HG02852 (cell line): ENCODE data around the gene PQBP1.
A peak's percentile ranks its signal among the peaks of the same experiment; 100 is the strongest.
"Not testable (repeated sequence)": the region's sequence is repeated elsewhere in the genome, so short reads cannot be mapped to it uniquely, and the experiment has no call there.

ENCODE experiments used
- ATAC-seq: cut with Tn5 transposase; IDR thresholded peaks from one replicate; pipeline ENCODE4 v1.9.1; 2021; ENCODE audit warnings: mild to moderate bottlenecking, moderate library complexity; ENCODE audit not compliant: unreplicated experiment

Gene PQBP1, protein sequence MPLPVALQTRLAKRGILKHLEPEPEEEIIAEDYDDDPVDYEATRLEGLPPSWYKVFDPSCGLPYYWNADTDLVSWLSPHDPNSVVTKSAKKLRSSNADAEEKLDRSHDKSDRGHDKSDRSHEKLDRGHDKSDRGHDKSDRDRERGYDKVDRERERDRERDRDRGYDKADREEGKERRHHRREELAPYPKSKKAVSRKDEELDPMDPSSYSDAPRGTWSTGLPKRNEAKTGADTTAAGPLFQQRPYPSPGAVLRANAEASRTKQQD

DNA sequence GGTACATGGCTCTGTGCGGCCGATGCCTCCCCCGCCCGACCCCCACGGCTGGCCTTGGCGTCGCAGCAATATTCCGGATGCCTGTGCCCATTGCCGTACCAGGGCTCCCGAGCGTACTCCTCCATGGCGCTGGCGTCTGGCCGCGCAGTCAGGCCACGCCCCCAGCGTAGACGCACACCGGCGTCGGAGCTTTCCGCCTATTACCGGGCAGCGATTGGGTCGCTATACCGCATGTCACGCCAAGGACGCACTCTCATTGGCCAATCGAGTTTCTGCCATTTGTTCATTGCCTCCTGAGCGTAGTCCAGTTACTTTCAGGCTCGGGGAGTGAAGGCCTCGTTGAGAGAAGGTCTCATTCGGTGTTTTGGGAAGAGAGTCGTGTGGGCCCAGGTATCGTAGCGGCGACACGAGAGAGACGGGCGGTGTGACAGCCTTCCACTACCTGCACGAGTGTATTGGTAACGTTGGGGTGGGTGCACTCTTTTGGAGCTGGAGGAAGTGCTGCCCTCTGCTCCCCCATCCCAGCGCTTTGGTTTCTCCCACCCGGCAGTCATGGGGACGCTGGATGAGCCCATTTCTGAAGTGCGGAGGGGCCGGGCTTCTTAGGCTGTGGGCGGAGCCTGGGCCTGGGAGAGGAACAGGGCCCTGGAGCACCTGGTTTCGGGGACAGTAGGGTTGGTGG lies at the start of gene PQBP1, which contains the start of gene TIMM17B:
PQBP1 (plus strand) TSS at position 306 of the 682 bp plus-strand sequence. CDS start 580 bp downstream, outside the sequence.
TIMM17B (minus strand) TSS at position 144 of the 682 bp plus-strand sequence; CDS start at position 125, 19 bp downstream.
- peak; percentile 88 for ATAC-seq

- ATAC-seq: no peak
Measured at GRCh38 chrX:48848847-48849246, 48.9 kb upstream of the PQBP1 start.

DNA sequence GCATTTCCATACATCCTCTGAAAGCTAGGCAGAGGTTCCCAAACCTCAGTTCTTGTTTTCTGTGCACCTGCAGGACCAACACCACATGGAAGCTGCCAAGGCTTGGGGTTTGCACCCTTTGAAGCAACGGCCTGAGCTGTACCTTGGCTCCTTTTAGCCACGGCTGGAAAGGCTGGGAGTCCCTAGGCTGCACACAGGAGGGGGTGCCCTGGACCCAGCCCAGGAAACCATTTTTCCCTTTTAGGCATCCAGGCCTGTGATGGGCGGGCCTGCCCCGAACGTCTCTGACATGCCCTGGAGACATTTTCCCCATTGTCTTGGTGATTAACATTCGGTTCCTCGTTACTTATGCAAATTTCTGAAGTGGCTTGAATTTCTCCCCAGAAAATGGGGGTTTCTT lies 44.9 kb upstream of the PQBP1 start:
- no peak for ATAC-seq

- not testable (repeated sequence) for ATAC-seq
Measured at GRCh38 chrX:48853494-48853893, 44.2 kb upstream of the PQBP1 start.

- ATAC-seq: not testable (repeated sequence)
Measured at GRCh38 chrX:48854121-48854804, 43.5 kb upstream of the PQBP1 start.

DNA sequence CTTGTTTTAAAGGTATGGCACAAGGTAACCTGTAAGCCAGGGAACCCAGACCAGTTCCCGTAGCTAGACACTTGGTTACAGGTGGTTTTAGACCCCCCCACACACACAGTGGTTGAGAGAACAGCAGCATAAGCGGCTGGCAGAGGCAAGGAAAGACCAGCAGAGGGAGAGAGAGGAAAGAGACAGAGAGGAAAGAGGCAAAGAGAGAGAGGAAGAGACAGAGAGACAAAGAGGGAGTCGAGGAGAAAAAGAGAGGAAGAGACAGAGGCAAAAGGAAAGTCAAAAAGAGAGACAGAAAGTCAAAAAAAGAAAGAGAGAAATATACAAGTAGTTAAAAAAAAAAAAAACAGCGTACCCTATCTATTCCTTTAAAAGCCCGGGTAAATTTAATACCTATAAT lies 42.8 kb upstream of the PQBP1 start:
- no peak for ATAC-seq

GRCh38 chrX:48864210-48864609 lies 33.5 kb upstream of the PQBP1 start:
- no peak for ATAC-seq

- not testable (repeated sequence) for ATAC-seq
Measured at GRCh38 chrX:48872017-48872416, 25.7 kb upstream of the PQBP1 start.

GRCh38 chrX:48876944-48877343 lies 20.8 kb upstream of the PQBP1 start:
- ATAC-seq: not testable (repeated sequence)

GRCh38 chrX:48883729-48884128 lies 14.0 kb upstream of the PQBP1 start:
- ATAC-seq: no peak

DNA sequence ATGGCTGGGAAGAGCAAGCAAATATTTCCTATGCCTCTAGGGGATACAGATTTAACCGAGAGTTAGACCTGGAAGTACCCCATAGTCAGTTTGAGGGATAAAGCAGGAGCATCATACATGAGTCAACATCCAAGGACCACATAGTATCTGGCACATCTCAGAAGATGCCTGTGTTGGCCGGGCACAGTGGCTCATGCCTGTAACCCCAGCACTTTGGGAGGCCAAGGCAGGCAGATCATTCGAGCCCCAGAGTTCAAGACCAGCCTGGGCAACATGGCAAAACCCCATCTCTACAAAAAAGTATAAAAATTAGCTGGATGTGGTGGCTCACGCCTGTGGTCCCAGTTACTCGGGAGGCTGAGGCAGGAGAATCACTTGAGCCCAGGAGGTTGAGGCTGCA lies 11.1 kb upstream of the PQBP1 start:
- not testable (repeated sequence) for ATAC-seq

DNA sequence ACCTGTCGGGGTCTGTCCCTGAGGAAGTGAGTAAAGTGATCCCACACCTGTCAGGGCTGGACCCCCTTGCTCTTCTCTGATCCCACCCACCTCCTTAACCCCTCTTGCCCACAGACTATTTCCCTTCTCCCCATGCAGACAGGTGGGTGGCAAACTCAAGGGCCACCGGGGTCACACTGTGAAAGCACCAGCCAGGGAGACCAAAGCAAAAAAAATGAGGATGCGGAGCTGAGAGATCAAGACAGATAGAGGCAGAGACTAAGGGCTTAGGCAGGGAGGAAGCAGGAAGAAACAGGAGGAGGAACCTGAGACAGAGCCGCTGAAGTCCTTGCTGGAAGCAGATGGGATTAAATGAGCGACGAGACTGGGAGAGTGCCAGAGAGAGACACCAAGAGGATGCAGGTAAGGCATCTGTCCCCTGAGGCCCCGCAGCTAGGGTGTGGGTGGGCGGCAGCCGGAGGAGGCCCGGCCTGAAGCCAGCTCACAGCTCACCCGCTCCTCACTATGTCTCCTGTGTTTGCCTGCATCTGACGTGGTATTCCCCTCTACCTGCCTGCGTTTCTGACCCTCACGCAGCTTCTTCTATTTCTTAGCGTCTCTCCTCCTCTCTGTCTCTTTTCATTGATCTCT lies 7.3 kb upstream of the PQBP1 start:
- no peak for ATAC-seq

- ATAC-seq: peak; percentile 40
Measured at GRCh38 chrX:48890934-48891401, 6.8 kb upstream of the PQBP1 start.

- ATAC-seq: peak; percentile 86
Measured at GRCh38 chrX:48891402-48892288, 6.1 kb upstream of the PQBP1 start.

- no peak for ATAC-seq
Measured at GRCh38 chrX:48892896-48893295, 4.8 kb upstream of the PQBP1 start.

- no peak for ATAC-seq
Measured at GRCh38 chrX:48893556-48894348, 4.0 kb upstream of the PQBP1 start.

DNA sequence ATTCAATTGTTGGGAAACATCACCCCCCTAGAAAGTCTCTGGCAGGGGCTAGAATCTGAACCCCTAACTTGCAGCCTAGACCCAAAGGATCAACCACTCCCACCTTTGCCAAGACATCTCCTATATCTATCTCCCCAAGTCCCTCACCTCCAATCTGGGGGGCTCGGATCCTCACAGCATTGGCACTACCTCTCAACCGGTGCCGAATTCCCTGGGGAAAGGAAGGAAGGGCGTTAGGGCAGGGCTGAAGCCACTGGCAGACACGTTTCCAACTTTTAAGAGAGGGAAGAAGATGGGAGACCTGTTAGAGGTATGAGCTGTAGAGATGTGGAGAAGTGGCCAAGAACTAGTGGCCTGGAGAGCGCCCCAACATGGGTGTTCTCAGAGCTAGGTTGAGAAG lies 2.8 kb upstream of the PQBP1 start:
- ATAC-seq: no peak

GRCh38 chrX:48896611-48897011 lies 1.1 kb upstream of the PQBP1 start:
- ATAC-seq: no peak

GRCh38 chrX:48897157-48897624 lies 539 bp upstream of the PQBP1 start:
- peak; percentile 4 for ATAC-seq
